Coronary artery (tissue), 2 donors: ENCODE measurements around the gene NFX1.

ENCODE experiments used
- DNase-seq: peaks from one replicate; pipeline ENCODE4 v3.0.0-alpha.2; 2017; ENCODE audit warnings: low spot score
- H3K27ac ChIP-seq, 2 donors: fragments of 200-600 bp; sonication (generic); one replicate each; pipeline ENCODE4 v1.5.1; 2016 to 2019
- H3K4me3 ChIP-seq: fragments of 200-600 bp; sonication (generic); 2 replicates; pipeline ENCODE4 v1.5.1; 2016; ENCODE audit warnings: mild to moderate bottlenecking, moderate library complexity
- TF ChIP-seq, protein P1 (sequence below): fragments of 200-600 bp; sonication (generic); IDR thresholded peaks from one replicate; pipeline ENCODE4 v1.5.1; 2019; ENCODE audit warnings: antibody characterized with exemption

Gene NFX1

DNA sequence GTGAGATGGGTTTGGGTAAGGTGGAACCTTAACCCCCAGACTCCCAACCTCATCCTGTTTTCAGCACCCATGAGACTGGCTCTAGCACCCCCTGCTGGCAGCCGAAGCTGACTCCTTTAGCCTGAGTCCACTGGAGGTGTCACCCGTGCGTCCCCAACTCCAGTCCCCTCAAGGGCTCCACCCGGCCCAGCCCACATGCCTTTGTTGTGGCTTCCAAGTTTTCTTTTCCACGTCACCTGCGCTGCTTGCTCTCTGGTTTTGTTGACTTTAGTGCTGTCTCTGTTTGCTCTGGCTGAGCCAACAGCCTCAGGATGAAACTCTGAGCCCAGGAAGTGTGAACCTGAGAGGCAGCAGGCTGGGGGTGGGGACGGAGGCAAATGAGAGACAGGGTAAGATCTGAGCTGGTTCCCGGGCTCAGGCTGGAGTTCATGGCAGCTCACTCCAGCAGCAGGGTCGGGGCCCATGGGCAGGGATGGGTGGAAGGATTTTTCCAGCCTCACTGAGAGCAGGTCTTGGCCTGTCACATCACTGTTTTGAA lies 125.3 kb downstream of the NFX1 start:
- no peak for DNase-seq
- no peak overlapping the region for H3K27ac ChIP-seq
- TF ChIP-seq, protein P1, sequence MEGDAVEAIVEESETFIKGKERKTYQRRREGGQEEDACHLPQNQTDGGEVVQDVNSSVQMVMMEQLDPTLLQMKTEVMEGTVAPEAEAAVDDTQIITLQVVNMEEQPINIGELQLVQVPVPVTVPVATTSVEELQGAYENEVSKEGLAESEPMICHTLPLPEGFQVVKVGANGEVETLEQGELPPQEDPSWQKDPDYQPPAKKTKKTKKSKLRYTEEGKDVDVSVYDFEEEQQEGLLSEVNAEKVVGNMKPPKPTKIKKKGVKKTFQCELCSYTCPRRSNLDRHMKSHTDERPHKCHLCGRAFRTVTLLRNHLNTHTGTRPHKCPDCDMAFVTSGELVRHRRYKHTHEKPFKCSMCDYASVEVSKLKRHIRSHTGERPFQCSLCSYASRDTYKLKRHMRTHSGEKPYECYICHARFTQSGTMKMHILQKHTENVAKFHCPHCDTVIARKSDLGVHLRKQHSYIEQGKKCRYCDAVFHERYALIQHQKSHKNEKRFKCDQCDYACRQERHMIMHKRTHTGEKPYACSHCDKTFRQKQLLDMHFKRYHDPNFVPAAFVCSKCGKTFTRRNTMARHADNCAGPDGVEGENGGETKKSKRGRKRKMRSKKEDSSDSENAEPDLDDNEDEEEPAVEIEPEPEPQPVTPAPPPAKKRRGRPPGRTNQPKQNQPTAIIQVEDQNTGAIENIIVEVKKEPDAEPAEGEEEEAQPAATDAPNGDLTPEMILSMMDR, result peak; percentile 75
- no peak overlapping the region for H3K4me3 ChIP-seq

DNA sequence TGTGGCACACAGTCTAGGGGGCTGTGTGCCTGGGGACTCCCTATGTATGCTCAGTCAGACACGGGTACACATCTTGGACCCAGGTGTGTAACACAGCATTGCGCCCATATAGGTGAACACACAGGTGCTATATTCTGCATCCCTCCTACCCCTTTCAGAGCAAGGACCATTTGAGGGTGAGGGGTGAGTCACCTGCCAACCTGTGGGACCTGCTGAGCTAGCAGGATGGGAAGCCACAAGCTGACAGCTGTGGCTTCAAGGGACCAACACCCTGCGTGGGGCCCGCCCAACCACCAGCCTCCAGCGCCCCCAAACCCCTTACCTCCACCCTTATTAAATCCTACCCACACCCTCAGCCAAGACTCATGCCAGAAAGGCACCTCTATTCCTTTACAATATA lies 126.7 kb downstream of the NFX1 start:
- TF ChIP-seq, protein P1, result no peak
- no peak overlapping the region for H3K27ac ChIP-seq
- no peak overlapping the region for H3K4me3 ChIP-seq
- DNase-seq, result no peak

DNA sequence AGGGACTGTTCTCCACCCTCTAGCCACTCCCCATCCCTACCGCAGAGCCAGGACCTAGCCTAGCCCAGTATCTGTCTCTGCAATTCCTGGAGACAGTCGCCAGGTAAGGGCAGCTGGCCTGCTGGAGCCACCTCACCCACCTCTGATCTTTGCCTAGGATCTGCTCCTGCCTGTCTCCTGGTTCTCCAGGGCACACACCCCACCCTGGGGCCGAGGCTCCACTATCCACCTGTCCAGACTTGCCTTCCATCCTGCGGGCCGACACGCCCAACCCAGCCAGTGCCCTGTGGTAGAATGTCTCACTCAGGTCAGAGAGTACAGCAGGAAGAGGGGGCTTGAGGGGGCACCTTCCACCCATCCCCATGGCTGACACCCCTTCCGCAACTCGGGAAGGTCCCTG lies 127.8 kb downstream of the NFX1 start:
- DNase-seq, result no peak
- TF ChIP-seq, protein P1, result no peak
- no peak overlapping the region for H3K4me3 ChIP-seq
- no peak overlapping the region for H3K27ac ChIP-seq

DNA sequence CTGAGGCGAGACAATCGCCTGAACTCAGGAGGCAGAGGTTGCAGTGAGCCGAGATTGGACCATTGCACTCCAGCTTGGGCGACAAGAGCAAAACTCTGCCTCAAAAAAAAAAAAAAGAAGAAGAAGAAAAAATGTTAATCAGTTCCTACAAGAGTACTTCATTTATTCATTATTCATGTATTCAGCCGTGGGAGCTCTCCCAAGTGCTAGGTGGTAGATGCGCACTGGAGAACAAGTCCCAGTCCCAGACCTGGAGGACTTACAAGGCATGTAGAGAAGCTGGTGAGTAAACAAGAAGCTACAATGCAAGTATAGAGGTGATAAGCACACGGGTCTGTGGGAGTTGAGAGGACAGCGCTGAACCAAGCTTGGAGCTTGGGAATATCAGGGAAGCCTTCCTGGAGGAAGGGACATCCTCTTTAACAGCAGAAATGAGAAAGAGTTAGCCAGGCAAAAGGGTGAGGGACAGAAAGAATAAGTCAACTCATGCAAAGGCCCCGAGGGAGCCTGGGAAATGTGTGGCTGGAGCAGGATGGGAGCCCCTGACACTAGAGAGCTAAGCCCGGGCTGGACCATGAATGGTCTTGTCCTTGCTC lies 129.5 kb downstream of the NFX1 start:
- DNase-seq, result no peak
- Histone ChIP-seq H3K4me3 (no peak overlapping the region), H3K27ac (no peak overlapping the region)
- TF ChIP-seq, protein P1, result no peak
